ENCODE data around the gene FOXK1.
"Not testable (repeated sequence)": the region's sequence is repeated elsewhere in the genome, so short reads cannot be mapped to it uniquely, and the experiment has no call there.

Gene FOXK1

GRCh38 chr7:4800926-4801838 is 119.1 kb downstream of the FOXK1 start:
- DNase-seq (ENCODE audit: low read depth in 2 of 2) = no peak

- no peak for DNase-seq (ENCODE audit: low read depth in 2 of 2)
Measured at GRCh38 chr7:4801839-4802231, 119.7 kb downstream of the FOXK1 start.

GRCh38 chr7:4802577-4802976 is 120.5 kb downstream of the FOXK1 start:
- DNase-seq (ENCODE audit: low read depth in 2 of 2) = not testable (repeated sequence)

- no peak for DNase-seq (ENCODE audit: low read depth in 2 of 2)
Measured at GRCh38 chr7:4803397-4804241, 121.5 kb downstream of the FOXK1 start.

- no peak for DNase-seq (ENCODE audit: low read depth in 2 of 2)
Measured at GRCh38 chr7:4805110-4805983, 123.3 kb downstream of the FOXK1 start.

- no peak for DNase-seq (ENCODE audit: low read depth in 2 of 2)
Measured at GRCh38 chr7:4805984-4806300, 123.8 kb downstream of the FOXK1 start.

- DNase-seq (ENCODE audit: low read depth in 2 of 2) = no peak
Measured at GRCh38 chr7:4806983-4807597, 125.0 kb downstream of the FOXK1 start.

- no peak for DNase-seq (ENCODE audit: low read depth in 2 of 2)
Measured at GRCh38 chr7:4807598-4808016, 125.5 kb downstream of the FOXK1 start.

- DNase-seq (ENCODE audit: low read depth in 2 of 2) = no peak
Measured at GRCh38 chr7:4808026-4808425, 125.9 kb downstream of the FOXK1 start.

GRCh38 chr7:4808565-4808964 is 126.5 kb downstream of the FOXK1 start:
- DNase-seq (ENCODE audit: low read depth in 2 of 2) = no peak

GRCh38 chr7:4809091-4809591 is 127.0 kb downstream of the FOXK1 start:
- no peak for DNase-seq (ENCODE audit: low read depth in 2 of 2)

GRCh38 chr7:4809666-4810065 is 127.6 kb downstream of the FOXK1 start:
- DNase-seq (ENCODE audit: low read depth in 2 of 2) = no peak

- no peak for DNase-seq (ENCODE audit: low read depth in 2 of 2)
Measured at GRCh38 chr7:4814433-4814832, 132.3 kb downstream of the FOXK1 start.

GRCh38 chr7:4815121-4815520 is 133.0 kb downstream of the FOXK1 start:
- DNase-seq (ENCODE audit: low read depth in 2 of 2) = no peak

GRCh38 chr7:4815609-4816418 is 133.7 kb downstream of the FOXK1 start:
- DNase-seq (ENCODE audit: low read depth in 2 of 2) = no peak

- no peak for DNase-seq (ENCODE audit: low read depth in 2 of 2)
Measured at GRCh38 chr7:4816419-4817080, 134.5 kb downstream of the FOXK1 start.

GRCh38 chr7:4817178-4817901 is 135.2 kb downstream of the FOXK1 start:
- no peak for DNase-seq (ENCODE audit: low read depth in 2 of 2)

- no peak for DNase-seq (ENCODE audit: low read depth in 2 of 2)
Measured at GRCh38 chr7:4818000-4818794, 136.1 kb downstream of the FOXK1 start.
